Lower leg skin (tissue), 3 donors: ENCODE results near the gene INTS14.

Experiments used
- POLR2A ChIP-seq, 2 donors: fragments of 450-650 bp; IDR thresholded peaks; one replicate each; pipeline ENCODE4 v1.6.1; 2016 to 2017; ENCODE audit warnings: antibody characterized with exemption in 2 of 2, mild to moderate bottlenecking in 1 of 2, moderate library complexity in 1 of 2
- TF ChIP-seq, protein P1 (sequence below), 3 donors: fragments of 450-650 bp; IDR thresholded peaks; one replicate each; pipeline ENCODE4 v1.5.1; 2016; ENCODE audit warnings: antibody characterized with exemption in 3 of 3, mild to moderate bottlenecking in 3 of 3, moderate library complexity in 2 of 3

DNA sequence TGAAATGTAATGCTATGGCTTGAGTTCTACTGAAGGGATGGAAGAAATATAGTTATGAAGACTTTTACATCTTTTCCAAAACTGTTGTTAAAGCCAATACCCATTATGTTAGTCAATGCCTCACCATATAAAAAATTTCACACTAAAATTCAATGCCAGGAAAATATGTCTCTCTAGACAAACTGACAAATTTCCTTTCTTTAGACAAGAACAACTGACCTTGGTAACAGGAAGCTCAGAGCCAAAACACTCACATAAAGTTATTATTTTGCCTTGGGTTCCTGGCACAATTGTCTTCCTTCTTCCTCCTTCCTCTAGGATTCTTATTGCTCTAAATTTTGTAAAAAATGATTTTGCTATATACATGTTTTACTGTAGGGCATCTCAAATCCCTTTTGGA is 26.7 kb downstream of the INTS14 start:
- TF ChIP-seq, protein P1, sequence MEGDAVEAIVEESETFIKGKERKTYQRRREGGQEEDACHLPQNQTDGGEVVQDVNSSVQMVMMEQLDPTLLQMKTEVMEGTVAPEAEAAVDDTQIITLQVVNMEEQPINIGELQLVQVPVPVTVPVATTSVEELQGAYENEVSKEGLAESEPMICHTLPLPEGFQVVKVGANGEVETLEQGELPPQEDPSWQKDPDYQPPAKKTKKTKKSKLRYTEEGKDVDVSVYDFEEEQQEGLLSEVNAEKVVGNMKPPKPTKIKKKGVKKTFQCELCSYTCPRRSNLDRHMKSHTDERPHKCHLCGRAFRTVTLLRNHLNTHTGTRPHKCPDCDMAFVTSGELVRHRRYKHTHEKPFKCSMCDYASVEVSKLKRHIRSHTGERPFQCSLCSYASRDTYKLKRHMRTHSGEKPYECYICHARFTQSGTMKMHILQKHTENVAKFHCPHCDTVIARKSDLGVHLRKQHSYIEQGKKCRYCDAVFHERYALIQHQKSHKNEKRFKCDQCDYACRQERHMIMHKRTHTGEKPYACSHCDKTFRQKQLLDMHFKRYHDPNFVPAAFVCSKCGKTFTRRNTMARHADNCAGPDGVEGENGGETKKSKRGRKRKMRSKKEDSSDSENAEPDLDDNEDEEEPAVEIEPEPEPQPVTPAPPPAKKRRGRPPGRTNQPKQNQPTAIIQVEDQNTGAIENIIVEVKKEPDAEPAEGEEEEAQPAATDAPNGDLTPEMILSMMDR (IDR thresholded peaks at IDR 0.05) = no peak
- TF ChIP-seq POLR2A (IDR thresholded peaks at IDR 0.05) = no peak
